Vagina (tissue), 2 donors: ENCODE results near the gene BBS5. TPM values are rescaled to one million over a fixed set of nuclear protein-coding genes. Genes with fewer than 3 reads are reported as not detected.

ENCODE experiments used
- DNase-seq, 2 donors: peaks; one replicate each; pipeline ENCODE4 v3.0.0-alpha.2; 2017; ENCODE audit errors: extremely low spot score in 2 of 2
- H3K27ac ChIP-seq: fragments of 200-600 bp; sonication (generic); one replicate; pipeline ENCODE4 v1.5.1; 2019
- H3K27me3 ChIP-seq: fragments of 200-600 bp; sonication (generic); one replicate; pipeline ENCODE4 v1.5.1; 2019
- H3K36me3 ChIP-seq, 2 donors: fragments of 200-600 bp; sonication (generic); one replicate each; pipeline ENCODE4 v1.5.1; 2017 to 2019
- H3K4me1 ChIP-seq: fragments of 200-600 bp; sonication (generic); one replicate; pipeline ENCODE4 v1.5.1; 2019
- H3K4me3 ChIP-seq, 2 donors: fragments of 200-600 bp; sonication (generic); 1 replicate in 1 of 2; 2 replicates in 1 of 2; pipeline ENCODE4 v1.5.1; 2016 to 2019
- H3K9me3 ChIP-seq: fragments of 200-600 bp; sonication (generic); one replicate; pipeline ENCODE4 v1.5.1; 2019
- CTCF ChIP-seq, 3 experiments: fragments of 450-650 bp in 2 of 3; fragments of 200-600 bp in 1 of 3; sonication (generic) in 1 of 3; IDR thresholded peaks; one replicate each; pipeline ENCODE4 v1.5.1; 2017 to 2019; ENCODE audit warnings: antibody characterized with exemption in 3 of 3, mild to moderate bottlenecking in 2 of 3, moderate library complexity in 2 of 3
- POLR2A ChIP-seq, 2 donors: fragments of 450-650 bp; IDR thresholded peaks; one replicate each; pipeline ENCODE4 v1.6.1; 2017; ENCODE audit warnings: antibody characterized with exemption in 2 of 2, mild to moderate bottlenecking in 2 of 2, moderate library complexity in 2 of 2
- POLR2AphosphoS5 ChIP-seq, 2 donors: sonication (generic); formaldehyde crosslinking; IDR thresholded peaks; one replicate each; pipeline ENCODE4 v1.9.0; 2017; ENCODE audit warnings: antibody characterized with exemption in 2 of 2, mild to moderate bottlenecking in 2 of 2, low read depth in 1 of 2; ENCODE audit not compliant: insufficient read depth in 1 of 2
- intact Hi-C: fragments of 100-400 bp; cut with DNase I; formaldehyde crosslinking; loops from one replicate; pipeline ENCODE4 v1.15.1; 2023
- total RNA-seq: library from RNA; depleted of rRNA; stranded (reverse); fragments of >200 nt; gene quantifications from one replicate; pipeline ENCODE4 v1.2.3, GENCODE V29; 2016

The BBS5 gene
- total RNA-seq, 1 donor from 2014 or later: 4.7 TPM

GRCh38 chr2:169486487-169486886 lies 7.2 kb downstream of the BBS5 start:
- Histone ChIP-seq H3K4me3 (no peak overlapping the region), H3K27me3 (no peaks in the 10 kb centered on the region), H3K4me1 (no peaks in the 10 kb centered on the region), H3K36me3 (peaks cover 0 to 20% of the 10 kb centered on the region in 2 donors), H3K9me3 (no peaks in the 10 kb centered on the region), H3K27ac (no peak overlapping the region)
- intact Hi-C loops: no loop called here
- no peak for DNase-seq
- TF ChIP-seq POLR2AphosphoS5 (IDR thresholded peaks at IDR 0.05; ENCODE audit: insufficient read depth in 1 of 2, low read depth in 1 of 2): no peak
- TF ChIP-seq POLR2A (IDR thresholded peaks at IDR 0.05): no peak
- no peak for TF ChIP-seq CTCF (IDR thresholded peaks at IDR 0.05)

- H3K27me3 ChIP-seq: no peaks in the 10 kb centered on the region
- no peaks in the 10 kb centered on the region for H3K4me1 ChIP-seq
- TF ChIP-seq CTCF (IDR thresholded peaks at IDR 0.05): no peak
- no peak for TF ChIP-seq POLR2A (IDR thresholded peaks at IDR 0.05)
- TF ChIP-seq POLR2AphosphoS5 (IDR thresholded peaks at IDR 0.05; ENCODE audit: insufficient read depth in 1 of 2, low read depth in 1 of 2): no peak
- no peak overlapping the region for H3K27ac ChIP-seq
- no peaks in the 10 kb centered on the region for H3K9me3 ChIP-seq
- no peak overlapping the region for H3K4me3 ChIP-seq
- DNase-seq: no peak
- intact Hi-C loops: no loop called here
- peaks cover 0 to 10% of the 10 kb centered on the region in 2 donors for H3K36me3 ChIP-seq
Measured at GRCh38 chr2:169490834-169491233, 11.5 kb downstream of the BBS5 start.

GRCh38 chr2:169491378-169491777 lies 12.1 kb downstream of the BBS5 start:
- Histone ChIP-seq H3K27ac (no peak overlapping the region), H3K36me3 (peaks cover 0 to 10% of the 10 kb centered on the region in 2 donors), H3K4me3 (no peak overlapping the region), H3K27me3 (no peaks in the 10 kb centered on the region), H3K9me3 (no peaks in the 10 kb centered on the region), H3K4me1 (no peaks in the 10 kb centered on the region)
- TF ChIP-seq CTCF (IDR thresholded peaks at IDR 0.05): no peak
- TF ChIP-seq POLR2AphosphoS5 (IDR thresholded peaks at IDR 0.05; ENCODE audit: insufficient read depth in 1 of 2, low read depth in 1 of 2): no peak
- TF ChIP-seq POLR2A (IDR thresholded peaks at IDR 0.05): no peak
- intact Hi-C loops: no loop called here
- DNase-seq: no peak

GRCh38 chr2:169493360-169493759 lies 14.1 kb downstream of the BBS5 start:
- H3K27ac ChIP-seq: no peak overlapping the region
- peaks cover 0 to 7% of the 10 kb centered on the region in 2 donors for H3K36me3 ChIP-seq
- no peaks in the 10 kb centered on the region for H3K9me3 ChIP-seq
- no peaks in the 10 kb centered on the region for H3K4me1 ChIP-seq
- no peak for TF ChIP-seq POLR2AphosphoS5 (IDR thresholded peaks at IDR 0.05; ENCODE audit: insufficient read depth in 1 of 2, low read depth in 1 of 2)
- no peak for TF ChIP-seq CTCF (IDR thresholded peaks at IDR 0.05)
- no peak for TF ChIP-seq POLR2A (IDR thresholded peaks at IDR 0.05)
- H3K4me3 ChIP-seq: no peak overlapping the region
- intact Hi-C loops: no loop called here
- no peaks in the 10 kb centered on the region for H3K27me3 ChIP-seq
- DNase-seq: no peak

GRCh38 chr2:169495310-169495928 lies 16.1 kb downstream of the BBS5 start:
- Histone ChIP-seq H3K4me1 (no peaks in the 10 kb centered on the region), H3K27me3 (no peaks in the 10 kb centered on the region), H3K27ac (no peak overlapping the region), H3K36me3 (peaks cover 0 to 13% of the 10 kb centered on the region in 2 donors), H3K4me3 (no peak overlapping the region), H3K9me3 (no peaks in the 10 kb centered on the region)
- intact Hi-C loops: no loop called here
- DNase-seq: no peak
- no peak for TF ChIP-seq POLR2A (IDR thresholded peaks at IDR 0.05)
